K562 (cell line): ENCODE data around the gene SPEF1. TPM values are rescaled to one million over a fixed set of nuclear protein-coding genes. Genes with fewer than 3 reads are reported as not detected.

Experiments used
- ATF7 ChIP-seq: fragments of 450-650 bp; IDR thresholded peaks from 2 replicates; pipeline ENCODE4 v1.7.1; 2014; ENCODE audit warnings: mild to moderate bottlenecking, moderate library complexity
- CREB1 ChIP-seq, 2 experiments: sonication (generic) in 1 of 2; formaldehyde crosslinking in 1 of 2; IDR thresholded peaks; 2 replicates each; pipeline versions ENCODE4 v1.6.1 to v1.8.0; 2012 to 2022; ENCODE audit warnings: inconsistent platforms in 1 of 2, mild to moderate bottlenecking in 1 of 2, missing genetic modification reagents in 1 of 2, moderate library complexity in 1 of 2
- EP300 ChIP-seq: IDR thresholded peaks from 2 replicates; pipeline ENCODE4 v1.6.1; 2012; ENCODE audit warnings: low read length, improper control_type of control experiment
- FOXA3 ChIP-seq, 2 experiments: fragments of 450-650 bp in 1 of 2; sonication (generic) in 1 of 2; formaldehyde crosslinking; IDR thresholded peaks in 1 of 2; conservative IDR thresholded peaks in 1 of 2; 2 replicates each; pipeline versions ENCODE4 v1.4.0 to v1.8.0; 2020 to 2022; ENCODE audit warnings: mild to moderate bottlenecking in 2 of 2, missing genetic modification reagents in 1 of 2
- GTF2F1 ChIP-seq: IDR thresholded peaks from 2 replicates; pipeline ENCODE4 v1.6.1; 2011; ENCODE audit warnings: low read depth, low read length, improper control_type of control experiment
- MECOM ChIP-seq: fragments of 250-450 bp; sonication (Bioruptor Pico); IDR thresholded peaks from 2 replicates; pipeline ENCODE4 v1.8.0; 2022; ENCODE audit warnings: inconsistent platforms
- MEF2D ChIP-seq: conservative IDR thresholded peaks from 2 replicates; pipeline ENCODE4 v1.6.1; 2016; ENCODE audit warnings: low read depth, missing genetic modification characterization, missing compliant biosample characterization
- MNT ChIP-seq, 2 experiments: fragments of 450-650 bp; conservative IDR thresholded peaks; 2 replicates each; pipeline ENCODE4 v1.6.1; 2017; ENCODE audit warnings: mild to moderate bottlenecking in 2 of 2, moderate library complexity in 2 of 2
- MTA1 ChIP-seq: fragments of 450-650 bp; IDR thresholded peaks from 2 replicates; pipeline ENCODE4 v1.6.1; 2017; ENCODE audit warnings: borderline replicate concordance
- NFIC ChIP-seq: fragments of 450-650 bp; IDR thresholded peaks from 2 replicates; pipeline ENCODE4 v1.6.1; 2017; ENCODE audit warnings: mild to moderate bottlenecking, inconsistent platforms
- NFIX ChIP-seq: fragments of 250-450 bp; sonication (Bioruptor Pico); IDR thresholded peaks from 2 replicates; pipeline ENCODE4 v1.4.0; 2020; ENCODE audit warnings: low read depth, mild to moderate bottlenecking, moderate library complexity
- NUFIP1 ChIP-seq: fragments of 450-650 bp; IDR thresholded peaks from 2 replicates; pipeline ENCODE4 v1.6.1; 2018; ENCODE audit not compliant: partially characterized antibody
- POLR2AphosphoS5 ChIP-seq: IDR thresholded peaks from 2 replicates; pipeline ENCODE4 v1.6.1; 2011; ENCODE audit warnings: mild to moderate bottlenecking, low read depth, low read length, moderate library complexity; ENCODE audit not compliant: control insufficient read depth, insufficient read depth
- RCOR1 ChIP-seq, 2 experiments: IDR thresholded peaks; 2 replicates each; pipeline ENCODE4 v1.6.1; 2012; ENCODE audit warnings: low read depth in 2 of 2, low read length in 2 of 2, borderline replicate concordance in 1 of 2, improper control_type of control experiment in 1 of 2
- RNF2 ChIP-seq: sonication (generic); IDR thresholded peaks from 2 replicates; pipeline ENCODE4 v1.6.1; 2016
- SAFB ChIP-seq: fragments of 200-400 bp; formaldehyde crosslinking; IDR thresholded peaks from 2 replicates; pipeline ENCODE4 v1.6.1; 2017; ENCODE audit warnings: low read depth, low read length, borderline replicate concordance
- SIN3B ChIP-seq: fragments of 450-650 bp; IDR thresholded peaks from 2 replicates; pipeline ENCODE4 v1.6.1; 2017; ENCODE audit warnings: low read depth, mild to moderate bottlenecking, moderate library complexity
- SIX5 ChIP-seq, 2 experiments: IDR thresholded peaks; 2 replicates each; pipeline ENCODE4 v1.6.1; 2011; ENCODE audit warnings: low read length in 2 of 2, borderline replicate concordance in 1 of 2, low read depth in 1 of 2, mild to moderate bottlenecking in 1 of 2, moderate library complexity in 1 of 2; ENCODE audit not compliant: insufficient read depth in 1 of 2
- SMAD2 ChIP-seq: fragments of 150-350 bp; IDR thresholded peaks from 2 replicates; pipeline ENCODE4 v1.6.1; 2014; ENCODE audit warnings: low read depth, mild to moderate bottlenecking, low read length
- TBP ChIP-seq: optimal IDR thresholded peaks from 2 replicates; pipeline ENCODE3; 2011; ENCODE audit warnings: low read depth, low read length, improper control_type of control experiment
- ZBTB9 ChIP-seq: fragments of 450-650 bp; formaldehyde crosslinking; IDR thresholded peaks from 2 replicates; pipeline ENCODE4 v1.4.0; 2020; ENCODE audit warnings: mild to moderate bottlenecking, moderate library complexity
- ZNF232 ChIP-seq: sonication (generic); formaldehyde crosslinking; IDR thresholded peaks from 2 replicates; pipeline ENCODE4 v1.8.0; 2022; ENCODE audit warnings: mild to moderate bottlenecking, missing genetic modification reagents
- ZNF347 ChIP-seq: fragments of 450-650 bp; formaldehyde crosslinking; IDR thresholded peaks from 2 replicates; pipeline ENCODE4 v1.4.0; 2020; ENCODE audit warnings: low read depth, mild to moderate bottlenecking, moderate library complexity
- ZNF512 ChIP-seq: IDR thresholded peaks from 2 replicates; pipeline ENCODE4 v1.6.1; 2016; ENCODE audit warnings: missing genetic modification characterization, missing compliant biosample characterization
- polyA plus RNA-seq, 8 experiments: library from polyadenylated mRNA; depleted of rRNA in 4 of 8; stranded (reverse) in 5 of 8; unstranded in 3 of 8; fragments of >200 nt; fragmentation: Nextera tagmentation in 2 of 8; fragmentation: Illumina TruSeq in 1 of 8; extraction: Ambion mirVana in 2 of 8; extraction: Trizol in 1 of 8; gene quantifications; 2 replicates each; pipeline versions ENCODE4 v1.2.1 to v1.2.3, GENCODE V29; 2011 to 2014; ENCODE audit warnings: inconsistent platforms in 1 of 8, missing spikeins in 1 of 8
- total RNA-seq, 7 experiments: library from RNA; depleted of rRNA in 6 of 7; stranded (reverse); fragments of >200 nt in 6 of 7; fragmentation: Illumina TruSeq in 2 of 7; extraction: Trizol in 2 of 7; gene quantifications; 2 replicates each; pipeline versions ENCODE4 v1.2.1 to v1.2.3, GENCODE V29; 2011 to 2021; ENCODE audit warnings: low replicate concordance in 1 of 7

Gene SPEF1
- total and polyA plus RNA-seq, 9 of the 15 experiments (the other 6 are each of a cell fraction or from before 2014, with no cell fraction given) = not detected

GRCh38 chr20:3820048-3820900 lies 39.0 kb upstream of the SPEF1 start, which contains the start of gene AP5S1 (continued):
- 0 out of 2 replicates have a peak, but pooled peaks have one; percentile 42 for TF ChIP-seq SAFB
- TF ChIP-seq RCOR1 (IDR thresholded peaks at IDR 0.05; ENCODE audit: borderline replicate concordance in 1 of 2, low read depth in 2 of 2, low read length in 2 of 2) = peak in 1 of 2 experiments; percentile 43; a peak in 1 of 4 replicates
- TF ChIP-seq MEF2D = no peak
- peak; percentile 65 for TF ChIP-seq TBP
- TF ChIP-seq ZNF347 = no peak
- TF ChIP-seq CREB1 (IDR thresholded peaks at IDR 0.05) = peak; percentile 99
- TF ChIP-seq CREB1 (CRISPR knock-in tag; IDR thresholded peaks at IDR 0.05) = peak; percentile 99
- TF ChIP-seq POLR2AphosphoS5 = peak; percentile 28
- no peak for TF ChIP-seq EP300
- TF ChIP-seq MNT (conservative IDR thresholded peaks at IDR 0.05) = peak; percentile 61 to 77; a peak in 2 of 4 replicates
- TF ChIP-seq SIN3B = peak; percentile 74; the same call in 1 of the 2 replicates
- no peak for TF ChIP-seq NFIX (CRISPR knock-in tag)
- peak; percentile 49 for TF ChIP-seq NFIC
- TF ChIP-seq ZBTB9 (CRISPR knock-in tag) = 0 out of 2 replicates have a peak, but pooled peaks have one; percentile 65
- TF ChIP-seq FOXA3 (CRISPR knock-in tag; conservative IDR thresholded peaks at IDR 0.05 in 1 of 2, IDR thresholded peaks at IDR 0.05 in 1 of 2) = peak in 1 of 2 experiments; percentile 28; a peak in 1 of 4 replicates
- no peak for TF ChIP-seq MECOM (CRISPR knock-in tag)
- no peak for TF ChIP-seq NUFIP1
- peak; percentile 98 for TF ChIP-seq MTA1
- peak; percentile 40; the same call in 1 of the 2 replicates for TF ChIP-seq RNF2
- TF ChIP-seq SMAD2 = no peak
- peak; percentile 97 for TF ChIP-seq ATF7
- peak; percentile 85; the same call in 1 of the 2 replicates for TF ChIP-seq ZNF232
- TF ChIP-seq ZNF512 (tag) = no peak
- peak; percentile 66 to 67; a peak in 3 of 4 replicates for TF ChIP-seq SIX5 (IDR thresholded peaks at IDR 0.05; ENCODE audit: borderline replicate concordance in 1 of 2, insufficient read depth in 1 of 2, low read depth in 1 of 2, low read length in 2 of 2)
- TF ChIP-seq GTF2F1 = 0 out of 2 replicates have a peak, but pooled peaks have one; percentile 18
